ENCODE measurements around the gene MINPP1.
"Not testable (repeated sequence)": the region's sequence is repeated elsewhere in the genome, so short reads cannot be mapped to it uniquely, and the experiment has no call there.

Gene MINPP1

DNA sequence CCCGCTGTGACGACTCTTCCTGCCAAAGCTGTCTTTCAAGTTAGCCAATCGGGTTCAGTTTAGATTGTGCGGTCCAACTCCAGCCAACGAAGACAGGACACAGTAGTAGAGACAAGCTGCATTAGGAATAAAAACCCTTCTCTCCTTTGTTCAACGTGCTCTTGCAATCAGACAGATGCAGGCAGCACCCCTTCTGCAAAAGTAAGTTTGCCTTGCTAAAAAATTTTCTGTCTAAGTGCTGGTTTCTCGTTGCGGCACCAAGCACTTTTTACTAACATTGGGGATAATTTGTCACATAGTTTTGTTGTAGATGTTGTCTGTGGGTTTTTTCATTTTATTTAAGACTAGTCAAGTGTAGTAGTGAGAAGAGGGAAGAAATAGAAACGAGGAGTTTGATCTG lies 58.1 kb downstream of the MINPP1 start:
- DNase-seq (ENCODE audit: low read depth in 2 of 3, low spot score in 2 of 3) = no peak

- DNase-seq (ENCODE audit: low read depth in 2 of 3, low spot score in 2 of 3) = no peak
Measured at GRCh38 chr10:87565010-87565409, 60.3 kb downstream of the MINPP1 start.

DNA sequence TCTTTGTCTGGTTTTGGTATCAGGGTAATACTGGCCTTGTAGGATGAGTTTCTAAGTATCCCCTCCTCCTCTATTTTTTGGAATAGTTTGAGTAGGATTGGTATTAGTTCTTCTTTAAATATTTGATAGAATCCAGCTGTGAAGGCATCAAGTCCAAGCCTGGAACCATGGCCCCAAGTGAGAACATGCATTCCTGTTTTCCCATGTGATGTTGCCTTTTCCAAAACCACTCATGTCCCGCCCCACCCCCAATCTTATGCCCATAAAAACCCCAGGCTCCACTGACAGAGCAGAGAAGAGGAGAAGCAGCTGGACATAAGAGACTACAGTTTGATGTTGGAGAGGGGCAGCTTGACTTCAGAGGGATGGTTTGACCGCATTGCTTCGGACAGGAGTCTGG lies 71.2 kb downstream of the MINPP1 start:
- no peak for DNase-seq (ENCODE audit: low read depth in 2 of 3, low spot score in 2 of 3)

DNA sequence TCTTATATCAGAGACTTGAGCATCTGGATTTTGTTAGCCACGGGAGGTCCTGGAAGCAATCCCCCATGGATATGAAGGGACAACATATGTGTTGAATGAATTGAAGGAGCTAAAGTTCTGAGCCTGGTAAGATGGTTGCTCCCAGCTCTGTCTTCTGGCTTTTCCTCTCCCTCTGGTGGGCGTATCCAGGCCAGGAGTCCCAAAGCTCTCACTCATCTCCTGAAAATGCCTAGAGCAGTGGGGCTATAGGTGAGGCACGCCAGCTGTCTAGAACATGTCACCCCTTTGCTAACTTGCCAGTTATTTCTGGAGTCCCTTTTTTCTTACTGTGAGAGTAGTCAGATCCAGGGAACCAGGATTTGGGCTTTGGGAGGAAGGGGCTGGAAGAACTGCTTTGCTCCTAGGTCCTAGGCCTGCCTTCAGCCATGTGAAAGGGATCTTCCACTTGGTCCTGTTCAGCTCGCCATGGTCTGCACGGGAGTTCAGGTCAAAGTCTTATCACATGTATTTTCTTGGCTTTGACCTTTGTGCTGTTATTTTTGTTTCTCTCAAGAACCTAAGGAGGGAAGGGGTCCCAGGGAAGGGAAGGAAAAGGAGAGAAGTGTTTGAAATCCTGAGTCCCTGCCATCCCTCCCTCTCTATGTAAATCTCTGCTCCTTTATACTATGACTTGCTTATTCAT lies 73.6 kb downstream of the MINPP1 start:
- no peak for DNase-seq (ENCODE audit: low read depth in 2 of 3, low spot score in 2 of 3)

DNA sequence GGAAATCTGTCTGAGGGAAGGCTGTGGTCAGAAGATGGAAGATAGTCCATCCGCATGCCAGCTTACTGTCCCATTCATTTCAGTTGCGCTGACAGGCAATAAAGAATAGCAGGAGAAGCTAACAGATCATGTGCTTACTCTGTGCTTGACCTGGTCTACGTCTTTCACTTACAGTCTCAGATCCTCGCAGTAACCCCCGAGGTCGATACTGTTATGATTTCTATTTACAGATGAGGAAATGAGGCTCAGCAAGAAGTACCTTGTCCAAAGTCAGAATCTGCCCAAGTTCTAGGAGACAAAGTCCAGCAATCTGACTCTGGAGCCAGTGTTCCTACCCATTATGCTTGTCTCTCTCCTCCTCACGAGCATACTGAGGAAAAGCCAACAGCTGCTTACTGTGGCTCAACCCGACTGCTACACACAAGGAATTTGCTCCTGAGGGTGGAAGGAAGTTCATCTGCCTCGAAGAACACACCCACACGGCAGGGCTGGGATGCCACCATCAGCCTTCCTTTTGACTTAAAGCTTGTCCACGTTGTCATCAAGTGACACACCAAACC lies 74.2 kb downstream of the MINPP1 start:
- no peak for DNase-seq (ENCODE audit: low read depth in 2 of 3, low spot score in 2 of 3)

- DNase-seq (ENCODE audit: low read depth in 2 of 3, low spot score in 2 of 3) = no peak
Measured at GRCh38 chr10:87579563-87579962, 74.9 kb downstream of the MINPP1 start.

- DNase-seq (ENCODE audit: low read depth in 2 of 3, low spot score in 2 of 3) = no peak
Measured at GRCh38 chr10:87580016-87580415, 75.3 kb downstream of the MINPP1 start.

DNA sequence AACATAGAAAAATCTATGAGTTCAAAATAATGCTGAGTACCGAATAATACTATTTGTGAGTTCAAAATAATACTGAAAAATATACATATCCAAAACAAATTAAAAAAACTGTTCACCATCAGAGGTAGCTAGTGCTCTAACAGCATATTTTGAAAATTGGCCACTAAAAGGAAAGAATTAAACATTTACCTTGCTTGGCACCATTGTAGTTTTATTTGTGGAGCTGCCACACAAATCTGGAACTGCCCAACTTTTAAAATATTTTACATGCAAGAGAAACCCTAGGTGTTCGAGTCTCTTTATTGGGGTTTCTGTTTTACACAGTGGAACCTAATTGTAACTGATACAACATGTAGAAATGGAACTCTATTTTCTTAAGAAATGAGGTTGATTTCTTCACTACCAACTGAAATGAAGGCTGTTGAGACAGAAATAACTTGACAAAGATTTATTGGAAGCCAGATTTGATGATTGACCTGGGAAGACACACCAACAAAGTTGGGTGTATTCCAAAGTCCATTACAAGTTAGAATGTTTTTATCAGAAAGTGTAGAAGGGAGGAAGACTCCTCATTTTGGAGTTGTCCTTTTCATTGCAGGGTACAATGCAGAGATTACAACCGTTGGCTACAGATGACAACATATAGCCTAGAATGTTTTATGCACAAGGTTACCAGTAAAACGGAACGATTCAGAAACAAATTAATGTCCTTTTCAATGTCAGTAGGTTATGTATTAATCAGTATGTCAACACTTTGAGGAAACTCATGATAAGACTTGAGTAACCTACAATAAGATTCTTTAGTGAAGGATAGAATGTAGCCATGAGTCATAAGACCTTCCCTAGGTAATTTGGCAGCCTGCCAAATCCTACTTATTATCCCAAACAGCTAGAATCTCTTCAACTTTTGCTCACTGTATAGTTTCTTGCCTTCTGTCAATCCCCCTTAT lies 81.1 kb downstream of the MINPP1 start:
- DNase-seq (ENCODE audit: low read depth in 2 of 3, low spot score in 2 of 3) = no peak

- no peak for DNase-seq (ENCODE audit: low read depth in 2 of 3, low spot score in 2 of 3)
Measured at GRCh38 chr10:87589645-87590051, 85.0 kb downstream of the MINPP1 start.

DNA sequence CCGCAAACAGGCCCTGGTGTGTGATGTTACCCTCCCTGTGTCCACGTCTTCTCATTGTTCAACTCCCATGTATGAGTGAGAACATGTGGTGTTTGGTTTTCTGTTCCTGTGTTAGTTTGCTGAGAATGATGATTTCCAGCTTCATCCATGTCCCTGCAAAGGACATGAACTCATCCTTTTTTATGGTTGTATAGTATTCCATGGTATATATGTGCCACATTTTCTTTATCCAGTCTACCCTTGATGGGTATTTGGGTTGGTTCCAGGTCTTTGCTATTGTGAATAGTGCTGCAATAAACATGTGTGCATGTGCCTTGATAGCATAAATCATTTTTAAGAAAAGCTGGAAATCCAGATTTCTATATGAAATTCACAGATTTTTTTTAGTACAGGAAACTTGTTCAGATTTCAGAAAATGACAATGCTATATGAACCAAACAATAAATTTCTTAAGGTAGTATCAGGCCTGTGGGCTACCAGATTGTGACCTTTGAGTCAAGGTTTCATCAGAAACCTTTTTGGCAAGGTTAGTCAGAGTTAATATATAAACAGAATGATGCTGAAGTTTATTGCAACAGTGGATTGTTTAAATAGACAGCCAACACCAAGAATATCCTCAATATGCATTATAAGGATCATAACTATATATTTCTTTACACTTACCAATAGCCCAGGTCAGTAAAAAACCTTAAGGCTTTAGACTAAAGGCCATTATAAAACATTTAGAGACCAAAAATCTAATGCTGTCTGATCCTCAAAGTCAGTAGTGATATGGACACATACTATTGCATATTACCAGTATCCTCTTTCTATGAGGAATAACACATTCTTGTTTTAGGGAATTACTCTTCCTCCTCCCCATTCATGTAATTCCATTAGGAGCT lies 86.3 kb downstream of the MINPP1 start:
- no peak for DNase-seq (ENCODE audit: low read depth in 2 of 3, low spot score in 2 of 3)

GRCh38 chr10:87591589-87591886 lies 86.8 kb downstream of the MINPP1 start:
- DNase-seq (ENCODE audit: low read depth in 2 of 3, low spot score in 2 of 3) = no peak

GRCh38 chr10:87592920-87593319 lies 88.2 kb downstream of the MINPP1 start:
- DNase-seq (ENCODE audit: low read depth in 2 of 3, low spot score in 2 of 3) = not testable (repeated sequence)

GRCh38 chr10:87593702-87594101 lies 89.0 kb downstream of the MINPP1 start:
- DNase-seq (ENCODE audit: low read depth in 2 of 3, low spot score in 2 of 3) = no peak

DNA sequence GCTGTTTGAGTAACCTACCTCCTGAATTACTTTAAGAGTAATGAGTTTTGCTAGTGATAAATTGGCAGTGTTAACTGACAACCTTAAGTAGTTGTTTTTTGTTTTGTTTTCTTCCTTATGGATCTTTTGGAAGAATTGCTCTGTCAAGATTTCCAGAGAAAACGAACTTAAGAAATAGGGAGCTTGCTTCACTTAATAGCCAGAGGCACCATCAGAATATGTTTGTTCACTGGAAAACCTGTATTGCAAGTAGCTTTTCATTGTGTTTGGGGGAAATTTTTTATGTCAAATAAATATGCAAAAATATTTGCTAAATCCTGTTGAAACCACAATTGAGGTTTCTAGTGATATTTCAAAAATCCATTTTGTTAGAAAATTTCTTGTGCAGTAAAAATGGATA lies 89.5 kb downstream of the MINPP1 start:
- no peak for DNase-seq (ENCODE audit: low read depth in 2 of 3, low spot score in 2 of 3)

DNA sequence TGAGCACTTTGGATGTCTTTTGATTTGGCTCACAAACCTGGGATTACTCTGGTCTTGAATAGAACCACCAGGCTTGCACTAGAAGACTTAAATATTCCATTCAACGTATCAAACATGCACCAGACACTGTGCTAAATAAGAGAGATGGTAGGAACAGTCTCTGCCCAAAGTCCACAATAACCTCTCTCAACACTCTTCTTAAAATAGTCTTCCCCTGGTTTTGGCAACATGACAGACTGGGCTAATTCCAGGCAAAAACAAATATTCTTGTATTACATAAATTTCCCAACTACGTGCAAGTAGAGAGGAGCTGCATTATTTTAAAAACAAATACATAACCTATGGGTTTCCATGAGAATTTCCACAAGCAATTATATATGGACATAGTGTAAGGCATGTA lies 90.2 kb downstream of the MINPP1 start:
- no peak for DNase-seq (ENCODE audit: low read depth in 2 of 3, low spot score in 2 of 3)

DNA sequence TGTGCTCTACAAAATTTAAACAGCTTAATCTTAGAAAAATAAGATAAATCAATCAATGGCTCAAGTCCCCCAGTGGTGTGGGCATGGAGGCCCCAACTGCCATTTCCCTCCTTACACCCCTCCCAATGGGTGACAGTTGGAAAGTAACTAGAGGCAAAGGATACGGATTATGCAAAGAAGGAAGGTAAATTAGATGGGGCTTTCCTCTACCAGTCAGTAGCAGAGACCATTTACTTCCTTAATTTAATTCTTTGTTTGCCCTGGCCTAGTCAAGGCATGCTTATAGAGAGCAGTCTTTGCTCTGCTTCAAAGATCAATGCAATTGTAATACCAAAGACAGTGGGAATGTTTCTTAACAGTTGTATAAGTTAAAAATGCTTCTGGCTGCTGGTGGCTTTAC lies 91.7 kb downstream of the MINPP1 start:
- DNase-seq (ENCODE audit: low read depth in 2 of 3, low spot score in 2 of 3) = no peak

DNA sequence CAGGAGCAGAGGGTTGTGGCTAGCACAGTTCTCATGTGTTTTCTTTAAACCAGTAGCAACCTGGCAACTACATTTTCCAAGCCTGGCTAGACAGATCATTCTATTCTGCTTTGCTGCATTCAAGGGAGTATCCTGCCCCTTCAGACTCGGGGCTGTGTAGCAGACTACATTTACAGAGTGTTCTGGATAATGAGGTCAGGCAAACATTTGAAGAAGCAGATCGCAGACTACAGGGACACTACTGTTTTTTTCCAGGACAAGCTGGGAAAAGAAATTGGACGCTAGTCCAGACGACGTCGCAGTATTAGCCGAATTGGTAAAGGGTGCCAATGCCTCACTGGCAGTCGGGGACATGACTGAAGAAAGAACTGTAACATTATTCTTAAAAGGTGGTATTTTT lies 94.0 kb downstream of the MINPP1 start:
- DNase-seq (ENCODE audit: low read depth in 2 of 3, low spot score in 2 of 3) = no peak

GRCh38 chr10:87600581-87600980 lies 95.9 kb downstream of the MINPP1 start:
- no peak for DNase-seq (ENCODE audit: low read depth in 2 of 3, low spot score in 2 of 3)

Measured in activated CD8-positive, alpha-beta memory T cell treated with anti-CD3 and anti-CD28 coated beads for 48 hours (primary cell).